GM10847 (cell line): ENCODE measurements around the gene ZFYVE28.

Source experiments
- POLR2A ChIP-seq: IDR thresholded peaks from 2 replicates; pipeline ENCODE4 v1.6.1; 2011; ENCODE audit not compliant: insufficient read length; ENCODE audit errors: extremely low read depth

ZFYVE28 gene

GRCh38 chr4:2450394-2451035 is 32.1 kb upstream of the ZFYVE28 start:
- no peak for TF ChIP-seq POLR2A

GRCh38 chr4:2449511-2450392 is 31.3 kb upstream of the ZFYVE28 start:
- TF ChIP-seq POLR2A: no peak

- no peak for TF ChIP-seq POLR2A
Observed at GRCh38 chr4:2449051-2449450, 30.6 kb upstream of the ZFYVE28 start.

DNA sequence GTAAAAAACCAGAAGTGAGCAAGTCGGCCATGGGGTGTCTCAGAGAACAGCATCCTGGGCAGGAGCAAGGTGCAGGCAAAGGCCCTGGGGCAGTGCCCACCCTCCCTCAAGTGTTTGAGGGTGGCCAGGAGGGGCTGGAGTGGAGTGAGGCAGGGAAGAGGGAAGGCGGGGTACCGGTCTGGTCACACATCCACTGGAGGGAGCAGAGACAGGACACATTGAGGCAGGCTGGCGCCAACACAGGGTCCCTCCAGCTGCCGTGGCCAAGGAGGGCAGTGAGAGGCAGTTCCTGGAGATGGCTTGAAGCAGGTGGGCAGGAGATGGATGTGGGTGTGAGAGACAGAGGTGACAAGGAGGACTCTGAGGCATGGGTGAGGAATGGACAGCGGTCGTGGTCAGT is 30.1 kb upstream of the ZFYVE28 start:
- no peak for TF ChIP-seq POLR2A

DNA sequence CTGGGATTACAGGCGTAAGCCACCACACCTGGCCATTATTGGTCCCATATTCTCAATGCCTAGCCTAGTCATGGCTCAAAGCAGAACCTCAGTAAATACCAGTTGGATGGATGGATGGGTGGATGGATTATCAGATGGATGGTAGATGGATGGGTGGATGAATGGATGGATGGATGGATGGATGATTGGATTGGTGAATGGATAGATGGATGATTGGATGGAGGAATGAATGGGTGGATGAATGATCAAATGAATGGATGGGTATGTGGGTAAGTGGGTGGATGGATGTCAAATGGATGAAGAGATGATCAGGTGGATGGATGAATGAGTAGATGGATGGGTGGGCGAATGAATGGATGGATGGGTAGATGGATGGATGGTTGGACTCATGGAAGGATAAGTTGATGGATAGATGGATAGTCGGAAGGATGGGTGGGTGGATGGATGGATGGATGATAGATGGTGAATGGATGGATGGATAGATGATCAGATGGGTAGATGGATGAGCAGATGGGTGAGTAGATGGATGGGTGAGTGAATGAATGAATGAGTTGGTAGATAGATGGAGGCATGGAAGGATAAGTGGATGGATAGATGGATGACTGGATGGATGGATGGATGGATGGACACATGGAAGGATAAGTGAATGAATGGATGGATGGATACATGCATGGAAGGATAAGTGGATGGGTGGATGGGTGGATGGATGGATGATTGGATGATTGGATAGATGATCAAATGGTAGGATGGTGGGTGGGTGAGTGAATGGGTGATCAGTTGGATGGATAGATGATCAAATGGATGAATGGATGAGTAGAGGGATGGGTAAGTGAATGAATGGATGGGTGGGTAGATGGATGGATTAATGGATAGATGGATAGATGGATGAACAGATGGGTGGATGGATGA is 28.5 kb upstream of the ZFYVE28 start:
- TF ChIP-seq POLR2A: no peak

- TF ChIP-seq POLR2A: no peak
Observed at GRCh38 chr4:2445571-2445970, 27.1 kb upstream of the ZFYVE28 start.

- no peak for TF ChIP-seq POLR2A
Observed at GRCh38 chr4:2445130-2445529, 26.7 kb upstream of the ZFYVE28 start.

GRCh38 chr4:2443956-2444740 is 25.7 kb upstream of the ZFYVE28 start:
- TF ChIP-seq POLR2A: no peak

DNA sequence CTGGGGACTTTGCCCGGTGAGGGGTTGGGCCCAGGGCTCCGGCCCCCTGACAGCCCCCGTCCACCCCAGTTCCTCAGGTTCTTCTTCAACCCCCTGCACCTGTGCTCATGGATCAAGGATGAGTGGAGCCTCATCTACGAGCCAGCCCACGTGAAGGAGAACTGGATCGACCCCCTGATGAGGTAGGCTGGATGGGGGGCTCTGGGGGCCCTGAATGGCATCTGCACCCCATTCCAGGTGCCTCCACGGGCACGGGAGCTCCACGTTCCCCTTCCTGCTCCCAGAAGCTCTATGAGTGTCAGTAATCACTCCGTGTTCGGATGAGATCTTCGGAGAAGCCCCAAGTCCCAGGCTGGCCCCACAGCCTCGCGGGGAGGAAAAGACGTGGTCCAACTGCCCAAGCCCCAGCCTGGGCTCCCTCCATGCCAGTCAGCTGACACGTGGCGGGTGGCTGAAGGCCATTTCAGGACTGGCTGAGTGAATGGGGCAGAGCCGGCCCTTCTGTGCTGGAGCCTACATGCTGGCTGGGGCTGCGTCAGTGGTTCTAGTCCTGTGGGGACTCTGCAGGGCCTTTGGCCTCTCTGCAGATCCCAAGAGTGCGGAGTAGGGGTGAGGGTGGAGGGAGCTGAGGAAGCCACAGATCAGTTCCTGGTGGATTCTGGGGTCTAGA is 24.8 kb upstream of the ZFYVE28 start:
- TF ChIP-seq POLR2A: no peak

DNA sequence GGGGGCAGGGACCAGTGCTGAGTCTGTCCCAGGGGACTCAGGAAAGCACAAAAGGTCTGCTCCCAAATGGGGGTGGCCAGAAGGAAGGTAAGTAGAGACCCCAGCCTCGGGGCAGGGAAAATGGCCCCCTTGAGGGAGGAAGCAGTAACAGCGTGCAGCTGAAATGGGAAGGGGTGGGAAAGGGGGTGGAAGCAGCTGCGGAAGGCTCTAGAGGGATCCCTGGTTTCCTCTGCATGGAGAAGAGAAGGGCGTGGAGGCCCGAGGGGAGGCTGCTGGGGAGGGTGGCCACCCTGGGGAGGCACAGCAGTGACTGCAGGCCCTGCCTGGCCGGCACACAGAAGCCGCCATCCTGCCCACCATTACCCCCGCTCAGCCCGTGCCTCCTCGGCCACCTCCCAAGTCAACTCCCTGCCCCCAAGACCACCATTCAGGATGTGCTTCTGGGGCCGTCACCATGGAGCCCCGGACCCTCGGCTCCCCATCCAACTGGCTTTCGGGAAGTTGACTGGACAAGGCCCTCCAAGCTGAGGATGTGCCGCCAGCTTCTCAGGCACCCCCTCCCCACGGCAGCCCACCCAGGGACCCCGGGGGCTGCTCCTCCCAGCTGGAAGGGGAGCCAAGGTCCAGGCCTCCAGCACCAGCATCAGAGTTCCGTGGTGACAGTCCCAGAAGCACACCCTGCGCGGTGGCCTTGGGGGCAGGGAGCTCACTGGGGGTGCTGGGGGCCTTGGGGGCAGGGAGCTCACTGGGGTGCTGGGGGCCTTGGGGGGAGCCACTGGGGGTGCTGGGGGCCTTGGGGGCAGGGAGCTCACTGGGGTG is 23.9 kb upstream of the ZFYVE28 start:
- TF ChIP-seq POLR2A: no peak

- no peak for TF ChIP-seq POLR2A
Observed at GRCh38 chr4:2441393-2442174, 23.1 kb upstream of the ZFYVE28 start.

GRCh38 chr4:2438822-2439718 is 20.6 kb upstream of the ZFYVE28 start:
- TF ChIP-seq POLR2A: no peak
